ENCODE data around the gene FNDC3B. TPM values are rescaled to one million over a fixed set of nuclear protein-coding genes. Genes with fewer than 3 reads are reported as not detected.

FNDC3B gene
- total and polyA plus RNA-seq, 2 donors from 2014 or later = 11.8 to 185 TPM

GRCh38 chr3:172112078-172112733 is 72.8 kb downstream of the FNDC3B start:
- H3K27me3 ChIP-seq (ENCODE audit: control insufficient read depth, insufficient read depth, low read length) = no peaks in the 10 kb centered on the region
- no peak for DNase-seq
- H3K9ac ChIP-seq (ENCODE audit: low read length in 3 of 3) = no peak overlapping the region
- no peak for FAIRE-seq
- intact Hi-C loops (cut with DNase I) = no loop called here
- peaks cover 0 to 23% (median 15%) of the 10 kb centered on the region in 3 donors for H3K36me3 ChIP-seq (ENCODE audit: control insufficient read depth in 2 of 3, insufficient read depth in 3 of 3, low read length in 3 of 3)
- H3K27ac ChIP-seq (ENCODE audit: low read depth in 2 of 2, low read length in 2 of 2) = no peak overlapping the region
- H3K9me3 ChIP-seq (ENCODE audit: control insufficient read depth in 2 of 3, insufficient read depth in 1 of 3, low read length in 3 of 3) = no peaks in the 10 kb centered on the region
- no peak for TF ChIP-seq CTCF (IDR thresholded peaks at IDR 0.05; ENCODE audit: borderline replicate concordance, extremely low read depth, insufficient read depth)
- no peak overlapping the region for H3K4me3 ChIP-seq (ENCODE audit: low read length in 3 of 3)
- peaks cover 0 to 6% (median 0%) of the 10 kb centered on the region in 3 donors for H3K4me1 ChIP-seq (ENCODE audit: control insufficient read depth in 2 of 3, insufficient read depth in 2 of 3, low read depth in 1 of 3, low read length in 3 of 3)

- intact Hi-C loops (cut with DNase I) = no loop called here
- Histone ChIP-seq H3K36me3 (ENCODE audit: control insufficient read depth in 2 of 3, insufficient read depth in 3 of 3, low read length in 3 of 3) (peaks cover 0 to 23% (median 15%) of the 10 kb centered on the region in 3 donors), H3K27me3 (ENCODE audit: control insufficient read depth, insufficient read depth, low read length) (no peaks in the 10 kb centered on the region), H3K9ac (ENCODE audit: low read length in 3 of 3) (no peak overlapping the region), H3K4me3 (ENCODE audit: low read length in 3 of 3) (no peak overlapping the region), H3K27ac (ENCODE audit: low read depth in 2 of 2, low read length in 2 of 2) (no peak overlapping the region), H3K4me1 (ENCODE audit: control insufficient read depth in 2 of 3, insufficient read depth in 2 of 3, low read depth in 1 of 3, low read length in 3 of 3) (peaks cover 0 to 3% (median 0%) of the 10 kb centered on the region in 3 donors), H3K9me3 (ENCODE audit: control insufficient read depth in 2 of 3, insufficient read depth in 1 of 3, low read length in 3 of 3) (no peaks in the 10 kb centered on the region)
- FAIRE-seq (no peak), DNase-seq (no peak)
- no peak for TF ChIP-seq CTCF (IDR thresholded peaks at IDR 0.05; ENCODE audit: borderline replicate concordance, extremely low read depth, insufficient read depth)
These were observed 73.3 kb downstream of the FNDC3B start for GRCh38 chr3:172112734-172113120.

GRCh38 chr3:172113710-172114109 is 74.3 kb downstream of the FNDC3B start:
- TF ChIP-seq CTCF (IDR thresholded peaks at IDR 0.05; ENCODE audit: borderline replicate concordance, extremely low read depth, insufficient read depth) = no peak
- H3K27ac ChIP-seq (ENCODE audit: low read depth in 2 of 2, low read length in 2 of 2) = no peak overlapping the region
- FAIRE-seq (no peak), DNase-seq (no peak)
- H3K36me3 ChIP-seq (ENCODE audit: control insufficient read depth in 2 of 3, insufficient read depth in 3 of 3, low read length in 3 of 3) = peaks cover 0 to 21% (median 15%) of the 10 kb centered on the region in 3 donors
- intact Hi-C loops (cut with DNase I) = no loop called here
- H3K9ac ChIP-seq (ENCODE audit: low read length in 3 of 3) = no peak overlapping the region
- no peaks in the 10 kb centered on the region for H3K4me1 ChIP-seq (ENCODE audit: control insufficient read depth in 2 of 3, insufficient read depth in 2 of 3, low read depth in 1 of 3, low read length in 3 of 3)
- H3K9me3 ChIP-seq (ENCODE audit: control insufficient read depth in 2 of 3, insufficient read depth in 1 of 3, low read length in 3 of 3) = no peaks in the 10 kb centered on the region
- H3K4me3 ChIP-seq (ENCODE audit: low read length in 3 of 3) = no peak overlapping the region
- no peaks in the 10 kb centered on the region for H3K27me3 ChIP-seq (ENCODE audit: control insufficient read depth, insufficient read depth, low read length)
